Measurements from ENCODE around the gene PTGES3L.
"Not testable (repeated sequence)": the region's sequence is repeated elsewhere in the genome, so short reads cannot be mapped to it uniquely, and the experiment has no call there.

Gene PTGES3L

GRCh38 chr17:43014020-43014648, 34.3 kb upstream of the PTGES3L start:
- no peak for DNase-seq

GRCh38 chr17:43013296-43013695, 33.4 kb upstream of the PTGES3L start:
- DNase-seq: no peak

- DNase-seq: no peak
These were observed 32.0 kb upstream of the PTGES3L start for GRCh38 chr17:43011728-43012472.

GRCh38 chr17:43010667-43011308, 30.9 kb upstream of the PTGES3L start:
- DNase-seq: no peak

- DNase-seq: peak; percentile 89
These were observed 27.0 kb upstream of the PTGES3L start, which contains the start of gene IFI35 for GRCh38 chr17:43006639-43007551. Gene IFI35, plus strand, starts transcription at chr17:43006784. Its CDS starts 164 bp downstream, at chr17:43006948.

- no peak for DNase-seq
These were observed 23.8 kb upstream of the PTGES3L start for GRCh38 chr17:43003542-43004172.

GRCh38 chr17:43000894-43001293, 21.0 kb upstream of the PTGES3L start:
- DNase-seq: not testable (repeated sequence)

- no peak for DNase-seq
These were observed 19.2 kb upstream of the PTGES3L start for GRCh38 chr17:42999003-42999525.

- peak; percentile 98 for DNase-seq
These were observed 18.4 kb upstream of the PTGES3L start, which contains the start of gene RPL27 for GRCh38 chr17:42997984-42998938. Gene RPL27, plus strand, starts transcription at chr17:42998419. Its CDS starts 332 bp downstream, at chr17:42998751.

GRCh38 chr17:42997390-42997983, 17.6 kb upstream of the PTGES3L start:
- no peak for DNase-seq

- not testable (repeated sequence) for DNase-seq
These were observed 14.0 kb upstream of the PTGES3L start for GRCh38 chr17:42993913-42994312.

- no peak for DNase-seq
These were observed 13.0 kb upstream of the PTGES3L start for GRCh38 chr17:42992872-42993271.

GRCh38 chr17:42991471-42991870, 11.6 kb upstream of the PTGES3L start:
- no peak for DNase-seq

GRCh38 chr17:42989726-42990652, 10.1 kb upstream of the PTGES3L start:
- DNase-seq: no peak

GRCh38 chr17:42989141-42989540, 9.3 kb upstream of the PTGES3L start:
- no peak for DNase-seq

- DNase-seq: no peak
These were observed 5.3 kb upstream of the PTGES3L start for GRCh38 chr17:42985225-42985624.

- DNase-seq: no peak
These were observed 2.4 kb upstream of the PTGES3L start for GRCh38 chr17:42982266-42982665.

GRCh38 chr17:42980766-42981397, 1.0 kb upstream of the PTGES3L start:
- peak; percentile 58 for DNase-seq

Data from CD4-positive, alpha-beta T cell treated with Interleukin-17A for 4 hours (primary cell).